ENCODE results near the gene NFIC. TPM values are rescaled to one million over a fixed set of nuclear protein-coding genes. Genes with fewer than 3 reads are reported as not detected.

The NFIC gene
- total and polyA plus RNA-seq, 10 of the 15 experiments (the other 5 are each of a cell fraction or from before 2014, with no cell fraction given): 0.71 to 53.5 (median 10.2) TPM

- TF ChIP-seq SMAD5 (IDR thresholded peaks at IDR 0.05; ENCODE audit: low read depth): no peak
- no peak for TF ChIP-seq E2F8 (IDR thresholded peaks at IDR 0.05; ENCODE audit: low read depth, partially characterized antibody)
- TF ChIP-seq BACH1 (IDR thresholded peaks at IDR 0.05; ENCODE audit: borderline replicate concordance): peak; percentile 94
- no peak for TF ChIP-seq FOXK2 (IDR thresholded peaks at IDR 0.05)
- no peak for TF ChIP-seq SMAD1 (IDR thresholded peaks at IDR 0.05; ENCODE audit: low read depth, partially characterized antibody)
- TF ChIP-seq BHLHE40 (IDR thresholded peaks at IDR 0.05; ENCODE audit: borderline replicate concordance in 1 of 2, low read depth in 2 of 2, low read length in 1 of 2): peak in 1 of 2 experiments; percentile 72; a peak in 2 of 4 replicates
- no peak for TF ChIP-seq KDM1A (IDR thresholded peaks at IDR 0.05; ENCODE audit: borderline replicate concordance)
- no peak for TF ChIP-seq E2F4 (IDR thresholded peaks at IDR 0.05; ENCODE audit: low read depth, low read length)
- no peak for TF ChIP-seq SKIL (IDR thresholded peaks at IDR 0.05; ENCODE audit: low read depth, poor library complexity, severe bottlenecking)
- no peak for TF ChIP-seq SREBF1 (IDR thresholded peaks at IDR 0.05; ENCODE audit: low read length)
- TF ChIP-seq FOXM1 (IDR thresholded peaks at IDR 0.05; ENCODE audit: low read depth, low read length): no peak
- no peak for TF ChIP-seq RB1 (IDR thresholded peaks at IDR 0.05; ENCODE audit: borderline replicate concordance)
- peak; percentile 46; the same call in 1 of the 2 replicates for TF ChIP-seq TAF1 (IDR thresholded peaks at IDR 0.05; ENCODE audit: borderline replicate concordance, low read depth, low read length)
- no peak for TF ChIP-seq MYB (IDR thresholded peaks at IDR 0.05; ENCODE audit: borderline replicate concordance, low read depth, low read length)
- peak; percentile 69 for TF ChIP-seq GATAD2B (conservative IDR thresholded peaks at IDR 0.05; ENCODE audit: low read depth)
- TF ChIP-seq ZNF24 (IDR thresholded peaks at IDR 0.05): no peak
- no peak for TF ChIP-seq ZNF622 (IDR thresholded peaks at IDR 0.05)
- no peak for TF ChIP-seq MLLT1 (IDR thresholded peaks at IDR 0.05)
- no peak for TF ChIP-seq ETV6 (conservative IDR thresholded peaks at IDR 0.05 in 1 of 2, IDR thresholded peaks at IDR 0.05 in 1 of 2; ENCODE audit: borderline replicate concordance in 1 of 2, low read depth in 1 of 2)
- no peak for TF ChIP-seq FOS (IDR thresholded peaks at IDR 0.05; ENCODE audit: borderline replicate concordance, extremely low read depth, insufficient read length)
- no peak for TF ChIP-seq RFX5 (IDR thresholded peaks at IDR 0.05; ENCODE audit: low read depth, low read length)
- no peak for TF ChIP-seq TBL1XR1 (IDR thresholded peaks at IDR 0.05; ENCODE audit: low read depth, low read length)
Measured at GRCh38 chr19:3359015-3359918, 7.1 kb upstream of the NFIC start (continued).
